H9 (cell line): ENCODE measurements around the gene CDH23. TPM values are rescaled to one million over a fixed set of nuclear protein-coding genes. Genes with fewer than 3 reads are reported as not detected.

Experiments used
- DNase-seq: peaks from one replicate; pipeline ENCODE4 v3.0.0-alpha.2; 2017
- H2AFZ ChIP-seq: one replicate; pipeline ENCODE4 v1.6.1; 2013; ENCODE audit warnings: mild to moderate bottlenecking, low read length, control low read depth, moderate library complexity
- H2AK5ac ChIP-seq: 2 replicates; pipeline ENCODE4 v1.6.1; 2013; ENCODE audit warnings: low read length, control low read depth, mixed read lengths; ENCODE audit not compliant: insufficient read length
- H2BK120ac ChIP-seq: one replicate; pipeline ENCODE4 v1.6.1; 2013; ENCODE audit warnings: low read depth, mild to moderate bottlenecking, low read length, control low read depth, inconsistent platforms; ENCODE audit not compliant: poor library complexity, severe bottlenecking
- H2BK12ac ChIP-seq: 2 replicates; pipeline ENCODE4 v1.6.1; 2013; ENCODE audit warnings: low read length, control low read depth, mixed read lengths, low read depth; ENCODE audit not compliant: insufficient read length
- H2BK15ac ChIP-seq: 2 replicates; pipeline ENCODE4 v1.6.1; 2013; ENCODE audit warnings: low read depth, low read length, control low read depth
- H2BK20ac ChIP-seq: one replicate; pipeline ENCODE4 v1.6.1; 2013; ENCODE audit warnings: low read depth, mild to moderate bottlenecking, low read length, control low read depth, inconsistent platforms; ENCODE audit not compliant: poor library complexity, severe bottlenecking
- H2BK5ac ChIP-seq: 2 replicates; pipeline ENCODE4 v1.6.1; 2013; ENCODE audit warnings: low read length, control low read depth, mixed read lengths; ENCODE audit not compliant: insufficient read length
- H3K14ac ChIP-seq: 2 replicates; pipeline ENCODE4 v1.6.1; 2013; ENCODE audit warnings: low read length, control low read depth; ENCODE audit not compliant: insufficient read depth
- H3K18ac ChIP-seq: 2 replicates; pipeline ENCODE4 v1.6.1; 2013; ENCODE audit warnings: low read depth, mild to moderate bottlenecking, mixed read lengths, low read length, control low read depth; ENCODE audit not compliant: insufficient read length
- H3K23ac ChIP-seq: 2 replicates; pipeline ENCODE4 v1.6.1; 2013; ENCODE audit warnings: low read length, control low read depth, mixed read lengths, low read depth; ENCODE audit not compliant: insufficient read length
- H3K23me2 ChIP-seq: 2 replicates; pipeline ENCODE4 v1.6.1; 2013; ENCODE audit warnings: low read depth, mild to moderate bottlenecking, mixed read lengths, low read length, control low read depth; ENCODE audit not compliant: insufficient read length, poor library complexity, severe bottlenecking
- H3K27ac ChIP-seq: 2 replicates; pipeline ENCODE4 v1.5.1; 2013; ENCODE audit warnings: low read length, control low read depth, mixed read lengths, low read depth; ENCODE audit not compliant: insufficient read length
- H3K27me3 ChIP-seq: 2 replicates; pipeline ENCODE4 v1.6.1; 2013; ENCODE audit warnings: low read length, control low read depth, inconsistent platforms; ENCODE audit not compliant: insufficient read depth
- H3K4ac ChIP-seq: 2 replicates; pipeline ENCODE4 v1.6.1; 2013; ENCODE audit warnings: low read depth, mild to moderate bottlenecking, control low read depth, inconsistent platforms, low read length, moderate library complexity
- H3K4me1 ChIP-seq: 2 replicates; pipeline ENCODE4 v1.6.1; 2013; ENCODE audit warnings: low read length, control low read depth, inconsistent platforms; ENCODE audit not compliant: insufficient read depth
- H3K4me2 ChIP-seq: 2 replicates; pipeline ENCODE4 v1.6.1; 2013; ENCODE audit warnings: low read length, control low read depth, mixed read lengths; ENCODE audit not compliant: insufficient read length, insufficient read depth
- H3K56ac ChIP-seq: 2 replicates; pipeline ENCODE4 v1.6.1; 2013; ENCODE audit warnings: low read depth, mild to moderate bottlenecking, mixed read lengths, low read length, control low read depth; ENCODE audit not compliant: insufficient read length
- H3K79me1 ChIP-seq: 2 replicates; pipeline ENCODE4 v1.6.1; 2013; ENCODE audit warnings: low read depth, mild to moderate bottlenecking, moderate library complexity, low read length, control low read depth, inconsistent platforms; ENCODE audit not compliant: insufficient read depth, poor library complexity, severe bottlenecking
- H3K79me2 ChIP-seq: 2 replicates; pipeline ENCODE4 v1.6.1; 2013; ENCODE audit warnings: low read length, control low read depth, inconsistent platforms; ENCODE audit not compliant: insufficient read depth
- H3K9ac ChIP-seq: 2 replicates; pipeline ENCODE4 v1.6.1; 2013; ENCODE audit warnings: low read length, control low read depth, mixed read lengths; ENCODE audit not compliant: insufficient read length; ENCODE audit errors: extremely low read depth
- H3K9me3 ChIP-seq: one replicate; pipeline ENCODE4 v1.6.1; 2013; ENCODE audit warnings: low read depth, low read length, inconsistent platforms; ENCODE audit not compliant: control insufficient read depth
- H3T11ph ChIP-seq: one replicate; pipeline ENCODE4 v1.6.1; 2013; ENCODE audit warnings: mild to moderate bottlenecking, low read length, control low read depth, inconsistent platforms
- H4K20me1 ChIP-seq: one replicate; pipeline ENCODE4 v1.6.1; 2013; ENCODE audit not compliant: control insufficient read depth, insufficient read length, insufficient read depth
- H4K5ac ChIP-seq: 2 replicates; pipeline ENCODE4 v1.6.1; 2013; ENCODE audit warnings: low read depth, mild to moderate bottlenecking, mixed read lengths, low read length, control low read depth; ENCODE audit not compliant: insufficient read length
- H4K8ac ChIP-seq: replicated peaks from 2 replicates; pipeline ENCODE4 v1.6.1; 2013; ENCODE audit warnings: low read length, control low read depth, mixed read lengths, low read depth; ENCODE audit not compliant: insufficient read length
- H4K91ac ChIP-seq: 2 replicates; pipeline ENCODE4 v1.6.1; 2013; ENCODE audit warnings: low read depth, mild to moderate bottlenecking, moderate library complexity, mixed read lengths, low read length, control low read depth; ENCODE audit not compliant: insufficient read length
- H3K27ac Mint-ChIP-seq, 3 experiments: 2 replicates in 2 of 3; 3 replicates in 1 of 3; pipeline ENCODE4 v1.8.0; 2020 to 2021; ENCODE audit warnings: mixed read lengths in 3 of 3, mild to moderate bottlenecking in 1 of 3, moderate library complexity in 1 of 3
- H3K27me3 Mint-ChIP-seq: 2 replicates; pipeline ENCODE4 v1.8.0; 2021; ENCODE audit warnings: low read depth, mild to moderate bottlenecking, moderate library complexity, mixed read lengths
- H3K36me3 Mint-ChIP-seq, 3 experiments: 2 replicates in 2 of 3; 3 replicates in 1 of 3; pipeline ENCODE4 v1.8.0; 2020 to 2021; ENCODE audit warnings: low read depth in 3 of 3, mixed read lengths in 3 of 3; ENCODE audit not compliant: insufficient read depth in 1 of 3
- H3K4me1 Mint-ChIP-seq, 2 experiments: 2 replicates each; pipeline ENCODE4 v1.8.0; 2020; ENCODE audit warnings: mixed read lengths in 2 of 2
- H3K4me3 Mint-ChIP-seq, 2 experiments: 2 replicates in 1 of 2; 3 replicates in 1 of 2; pipeline ENCODE4 v1.8.0; 2020 to 2021; ENCODE audit warnings: mild to moderate bottlenecking in 2 of 2, mixed read lengths in 2 of 2, moderate library complexity in 1 of 2
- H3K9me3 Mint-ChIP-seq, 2 experiments: 2 replicates in 1 of 2; 3 replicates in 1 of 2; pipeline ENCODE4 v1.8.0; 2020; ENCODE audit warnings: mild to moderate bottlenecking in 2 of 2, mixed read lengths in 2 of 2, moderate library complexity in 1 of 2
- WGBS: extraction: QIAGEN DNeasy Blood & Tissue Kit; methylation state at CpG from one replicate; pipeline ENCODE4 v1.1.7; 2013; ENCODE audit warnings: missing lambda C conversion rate, low lambda C conversion rate, mixed read lengths; ENCODE audit not compliant: insufficient read length; ENCODE audit errors: extremely low coverage; 5-methylcytosine and 5-hydroxymethylcytosine counted together
- total RNA-seq: library from RNA; stranded (reverse); gene quantifications from 2 replicates; pipeline ENCODE4 v1.2.1, GENCODE V29; 2021
- TF ChIP-seq, protein P1 (sequence below): fragments of 200-600 bp; sonication (generic); conservative IDR thresholded peaks from 3 replicates; pipeline ENCODE4 v1.8.0; 2021; ENCODE audit warnings: antibody characterized with exemption, mild to moderate bottlenecking

The CDH23 gene
- total RNA-seq, 1 experiment from 2014 or later, result 2.1 TPM

DNA sequence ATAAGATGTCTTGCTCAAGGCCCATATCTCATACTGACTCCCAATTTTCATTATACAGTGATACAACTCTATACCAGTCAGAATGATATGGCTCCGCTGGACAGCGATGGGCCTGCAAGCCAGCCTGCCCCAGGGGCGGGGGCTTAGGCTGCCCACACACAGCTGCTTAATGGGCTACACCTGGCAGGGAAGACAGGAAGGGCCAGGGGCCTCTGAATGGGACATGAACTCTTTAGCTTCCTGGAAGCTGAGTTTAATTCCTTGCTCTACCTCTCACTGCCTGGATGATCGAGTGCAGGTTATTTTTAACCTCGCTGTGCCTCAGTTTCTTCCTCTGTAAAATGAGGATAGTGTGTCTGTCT lies 210.3 kb downstream of the CDH23 start:
- no peaks in the 10 kb centered on the region for H3K79me2 ChIP-seq
- H2BK15ac ChIP-seq, result no peak overlapping the region
- H4K5ac ChIP-seq, result no peak overlapping the region
- no peaks in the 10 kb centered on the region for H3K9me3 ChIP-seq
- H4K8ac ChIP-seq, result no peak overlapping the region
- no peak overlapping the region for H2BK20ac ChIP-seq
- DNase-seq, result no peak
- Mint-ChIP-seq H3K36me3 (no peaks in the 10 kb centered on the region), H3K27ac (no peak overlapping the region; a peak in 1 of 7 replicates), H3K27me3 (peaks cover 5% of the 10 kb centered on the region; the same call in 1 of the 2 replicates), H3K4me3 (no peak overlapping the region), H3K4me1 (peaks cover 46 to 58% of the 10 kb centered on the region in 2 experiments), H3K9me3 (no peaks in the 10 kb centered on the region; a peak in 1 of 5 replicates)
- no peak overlapping the region for H3K56ac ChIP-seq
- no peak overlapping the region for H4K91ac ChIP-seq
- no CpG with 5 or more reads among the region's 5 CpGs for WGBS
- no peak overlapping the region for H2BK120ac ChIP-seq
- no peak overlapping the region for H3K14ac ChIP-seq
- no peak overlapping the region for H3K4me2 ChIP-seq
- H3K9ac ChIP-seq, result no peak overlapping the region
- no peak overlapping the region for H3K18ac ChIP-seq
- H3K27me3 ChIP-seq, result no peaks in the 10 kb centered on the region
- H2AK5ac ChIP-seq, result no peak overlapping the region
- H4K20me1 ChIP-seq, result no peaks in the 10 kb centered on the region
- H3T11ph ChIP-seq, result no peak overlapping the region
- TF ChIP-seq, protein P1, sequence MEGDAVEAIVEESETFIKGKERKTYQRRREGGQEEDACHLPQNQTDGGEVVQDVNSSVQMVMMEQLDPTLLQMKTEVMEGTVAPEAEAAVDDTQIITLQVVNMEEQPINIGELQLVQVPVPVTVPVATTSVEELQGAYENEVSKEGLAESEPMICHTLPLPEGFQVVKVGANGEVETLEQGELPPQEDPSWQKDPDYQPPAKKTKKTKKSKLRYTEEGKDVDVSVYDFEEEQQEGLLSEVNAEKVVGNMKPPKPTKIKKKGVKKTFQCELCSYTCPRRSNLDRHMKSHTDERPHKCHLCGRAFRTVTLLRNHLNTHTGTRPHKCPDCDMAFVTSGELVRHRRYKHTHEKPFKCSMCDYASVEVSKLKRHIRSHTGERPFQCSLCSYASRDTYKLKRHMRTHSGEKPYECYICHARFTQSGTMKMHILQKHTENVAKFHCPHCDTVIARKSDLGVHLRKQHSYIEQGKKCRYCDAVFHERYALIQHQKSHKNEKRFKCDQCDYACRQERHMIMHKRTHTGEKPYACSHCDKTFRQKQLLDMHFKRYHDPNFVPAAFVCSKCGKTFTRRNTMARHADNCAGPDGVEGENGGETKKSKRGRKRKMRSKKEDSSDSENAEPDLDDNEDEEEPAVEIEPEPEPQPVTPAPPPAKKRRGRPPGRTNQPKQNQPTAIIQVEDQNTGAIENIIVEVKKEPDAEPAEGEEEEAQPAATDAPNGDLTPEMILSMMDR, result no peak
- H3K23ac ChIP-seq, result no peak overlapping the region
- no peak overlapping the region for H2AFZ ChIP-seq
- no peaks in the 10 kb centered on the region for H3K23me2 ChIP-seq
- H3K79me1 ChIP-seq, result no peaks in the 10 kb centered on the region
- H3K4me1 ChIP-seq, result peaks cover 4% of the 10 kb centered on the region; the same call in 1 of the 2 replicates
- H3K4ac ChIP-seq, result no peak overlapping the region
- H2BK5ac ChIP-seq, result no peak overlapping the region
- H2BK12ac ChIP-seq, result no peak overlapping the region
- no peak overlapping the region for H3K27ac ChIP-seq
